NOMO-1 treated with dmso at 0.1 percent for 144 hours (cell line): ENCODE measurements around the gene FBXL20.
"Not testable (repeated sequence)": the region's sequence is repeated elsewhere in the genome, so short reads cannot be mapped to it uniquely, and the experiment has no call there.

Experiments
- DNase-seq: peaks from one replicate; lab custom pipeline; 2025; ENCODE audit not compliant: unreplicated experiment; lab: John Stamatoyannopoulos, UW

The FBXL20 gene

GRCh38 chr17:39334008-39334744 lies 67.2 kb downstream of the FBXL20 start:
- not testable (repeated sequence) for DNase-seq

DNA sequence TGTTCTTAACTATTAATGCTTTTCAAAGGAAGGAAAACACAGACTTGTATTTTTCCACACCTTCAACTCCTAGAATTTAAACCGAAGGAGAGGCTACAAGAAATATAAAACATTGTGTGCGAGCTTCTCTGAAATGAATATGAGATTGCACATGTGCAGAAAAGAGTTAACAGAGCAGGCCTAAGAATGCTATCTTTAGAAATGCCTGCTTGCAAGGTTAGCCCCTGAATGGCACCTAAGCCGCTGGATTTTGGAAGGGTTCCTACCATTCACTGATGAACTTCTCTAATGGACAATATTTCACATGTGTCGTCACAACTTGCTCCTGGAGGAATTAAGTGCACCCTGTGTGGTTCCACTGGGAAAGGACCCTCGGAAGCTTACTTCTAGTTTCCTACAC lies 69.3 kb downstream of the FBXL20 start:
- DNase-seq, result no peak

GRCh38 chr17:39328815-39329214 lies 72.6 kb downstream of the FBXL20 start:
- DNase-seq, result no peak

DNA sequence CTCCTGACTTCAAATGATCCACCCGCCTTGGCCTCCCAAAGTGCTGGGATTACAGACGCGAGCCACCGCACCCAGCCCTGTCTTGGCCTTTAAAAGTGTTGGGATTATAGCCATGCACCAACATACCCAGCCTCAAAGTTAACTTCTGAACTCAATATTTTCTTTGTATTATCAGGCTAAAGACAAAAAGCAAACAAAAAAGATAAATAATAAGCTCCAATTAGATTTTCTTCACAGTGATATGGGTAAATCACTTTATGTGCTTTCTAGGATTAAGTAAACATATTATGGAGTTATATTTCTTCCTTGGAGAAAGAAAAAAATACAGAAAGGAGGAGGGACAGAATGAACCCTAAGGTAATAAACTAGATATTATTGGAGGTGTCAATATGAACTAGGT lies 74.3 kb downstream of the FBXL20 start:
- no peak for DNase-seq

- peak; percentile 51 for DNase-seq
Measured at GRCh38 chr17:39325528-39326240, 75.7 kb downstream of the FBXL20 start.

- DNase-seq, result no peak
Measured at GRCh38 chr17:39318636-39319035, 82.8 kb downstream of the FBXL20 start.

GRCh38 chr17:39306509-39307212 lies 94.8 kb downstream of the FBXL20 start:
- DNase-seq, result no peak

- no peak for DNase-seq
Measured at GRCh38 chr17:39305978-39306377, 95.4 kb downstream of the FBXL20 start.

DNA sequence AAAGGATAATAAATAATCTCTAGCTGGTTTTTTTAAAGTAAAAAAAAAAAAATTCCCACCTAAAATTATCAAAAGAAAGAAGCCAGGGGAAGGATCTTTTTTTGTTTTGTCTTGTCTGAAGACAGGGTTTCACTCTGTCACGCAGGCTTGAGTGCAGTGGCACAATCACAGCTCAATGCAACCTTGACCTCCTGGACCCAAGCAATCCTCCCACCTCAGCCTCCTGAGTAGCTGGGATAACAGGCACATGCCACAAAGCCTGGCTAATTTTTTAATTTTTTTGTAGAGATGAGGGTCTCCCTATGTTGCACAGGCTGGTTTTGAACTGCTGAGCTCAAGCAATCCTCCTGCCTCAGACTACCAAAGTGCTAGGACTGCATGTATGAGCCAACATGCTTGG lies 97.2 kb downstream of the FBXL20 start:
- DNase-seq, result no peak

- DNase-seq, result no peak
Measured at GRCh38 chr17:39294060-39294459, 107.4 kb downstream of the FBXL20 start.

GRCh38 chr17:39292546-39292945 lies 108.9 kb downstream of the FBXL20 start:
- not testable (repeated sequence) for DNase-seq

- not testable (repeated sequence) for DNase-seq
Measured at GRCh38 chr17:39286513-39286912, 114.9 kb downstream of the FBXL20 start.

- no peak for DNase-seq
Measured at GRCh38 chr17:39284685-39285084, 116.7 kb downstream of the FBXL20 start.

- DNase-seq, result no peak
Measured at GRCh38 chr17:39283896-39284295, 117.5 kb downstream of the FBXL20 start.

- no peak for DNase-seq
Measured at GRCh38 chr17:39283098-39283497, 118.3 kb downstream of the FBXL20 start.

GRCh38 chr17:39281806-39282205 lies 119.6 kb downstream of the FBXL20 start:
- DNase-seq, result no peak

DNA sequence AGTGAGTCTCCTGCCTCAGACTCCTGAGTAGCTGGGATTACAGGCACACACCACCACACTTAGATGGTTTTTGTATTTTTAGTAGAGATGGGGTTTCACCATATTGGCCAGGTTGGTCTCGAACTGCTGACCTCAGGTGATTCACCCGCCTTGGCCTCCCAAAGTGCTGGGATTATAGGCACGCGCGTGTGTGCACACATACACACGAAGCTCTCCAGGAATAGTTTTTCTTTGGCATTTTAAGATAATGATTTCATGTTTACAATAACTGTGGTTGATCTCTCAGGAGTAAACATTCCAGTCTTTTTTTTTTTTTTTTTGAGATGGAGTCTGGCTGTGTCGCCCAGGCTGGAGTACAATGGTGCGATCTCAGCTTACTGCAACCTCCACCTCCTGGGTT lies 123.2 kb downstream of the FBXL20 start:
- not testable (repeated sequence) for DNase-seq

DNA sequence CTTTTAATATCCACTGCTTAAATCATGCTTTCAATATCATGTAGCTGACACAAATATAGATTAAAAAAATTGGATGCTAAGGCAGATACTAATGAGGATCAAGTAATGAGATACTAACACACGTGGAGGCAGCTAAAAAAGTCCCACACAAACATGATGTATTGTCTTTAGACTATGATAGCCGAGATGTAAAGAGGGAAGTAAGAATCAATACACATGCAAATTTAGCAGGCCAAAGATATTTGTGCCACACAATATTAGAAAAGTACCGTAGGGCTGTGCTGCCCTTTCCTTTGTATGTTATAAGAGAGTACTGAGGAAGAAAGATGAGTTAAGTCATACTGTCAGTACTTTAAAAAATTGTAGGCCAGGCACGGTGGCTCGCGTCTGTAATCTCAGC lies 124.3 kb downstream of the FBXL20 start:
- no peak for DNase-seq

GRCh38 chr17:39276113-39276512 lies 125.3 kb downstream of the FBXL20 start:
- DNase-seq, result no peak

DNA sequence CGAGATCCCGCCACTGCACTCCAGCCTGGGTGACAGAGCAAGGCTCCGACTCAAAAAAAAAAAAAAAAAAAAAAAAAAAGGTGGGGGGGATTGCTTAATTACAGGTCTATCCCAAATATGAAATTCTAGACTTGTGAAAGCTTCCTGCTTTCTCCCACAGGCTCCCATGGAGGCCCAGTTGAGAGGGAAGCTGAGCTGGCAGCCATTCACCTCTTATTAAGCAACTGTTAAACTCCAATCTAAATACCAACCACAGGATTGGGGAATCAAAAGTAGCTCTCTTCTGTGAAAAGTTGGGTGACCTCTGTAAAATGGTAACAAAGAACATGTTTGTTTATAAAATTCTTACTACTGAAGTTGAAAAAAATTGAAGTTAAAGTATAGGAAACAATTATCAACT lies 129.9 kb downstream of the FBXL20 start:
- peak; percentile 1 for DNase-seq

- peak; percentile 60 for DNase-seq
Measured at GRCh38 chr17:39270923-39271322, 130.5 kb downstream of the FBXL20 start.

GRCh38 chr17:39264119-39264518 lies 137.3 kb downstream of the FBXL20 start:
- DNase-seq, result no peak
